ENCODE measurements around the gene GNPDA1. TPM values are rescaled to one million over a fixed set of nuclear protein-coding genes. Genes with fewer than 3 reads are reported as not detected.

GNPDA1 gene
- polyA plus RNA-seq, 3 donors, result 14.6 to 47.6 (median 24.3) TPM

- peaks cover 0 to 5% of the 10 kb centered on the region in 2 donors for H3K36me3 Mint-ChIP-seq
- Histone ChIP-seq H3K36me3 (replicated peaks in 1 of 2; ENCODE audit: control insufficient read depth in 1 of 2, insufficient read depth in 2 of 2, low read length in 2 of 2) (no peaks in the 10 kb centered on the region), H3K27ac (ENCODE audit: low read depth in 1 of 2, low read length in 2 of 2) (no peak overlapping the region), H3K4me3 (replicated peaks in 1 of 3; ENCODE audit: low read depth in 2 of 3, low read length in 3 of 3) (no peak overlapping the region), H3K27me3 (ENCODE audit: control insufficient read depth in 2 of 2, insufficient read depth in 2 of 2, low read length in 2 of 2) (peaks cover 0 to 10% of the 10 kb centered on the region in 2 donors), H3K4me1 (ENCODE audit: control insufficient read depth in 1 of 2, insufficient read depth in 2 of 2, low read length in 2 of 2) (peaks cover 9 to 16% of the 10 kb centered on the region in 2 donors), H3K79me2 (ENCODE audit: insufficient read depth, low read length) (no peaks in the 10 kb centered on the region), H3K9ac (ENCODE audit: insufficient read depth, low read length, poor library complexity, severe bottlenecking) (no peak overlapping the region), H3K4me2 (replicated peaks; ENCODE audit: extremely low read depth, low read length, poor library complexity, severe bottlenecking) (no peak overlapping the region), H4K20me1 (ENCODE audit: insufficient read depth, low read length) (no peaks in the 10 kb centered on the region), H3K9me3 (replicated peaks in 1 of 2; ENCODE audit: control insufficient read depth in 1 of 2, insufficient read depth in 1 of 2, low read length in 2 of 2) (peaks cover 0 to 6% of the 10 kb centered on the region in 2 donors), H2AFZ (ENCODE audit: insufficient read depth, low read depth, low read length, poor library complexity, severe bottlenecking) (no peak overlapping the region)
- no peak overlapping the region for H3K4me3 Mint-ChIP-seq
- intact Hi-C loops (cut with micrococcal nuclease), result no loop called here
- peaks cover 2 to 17% (median 10%) of the 10 kb centered on the region in 7 donors for H3K9me3 Mint-ChIP-seq
- H3K27me3 Mint-ChIP-seq (ENCODE audit: low read depth in 3 of 3), result peaks cover 5 to 18% (median 6%) of the 10 kb centered on the region in 3 donors
- no peak for TF ChIP-seq CTCF (IDR thresholded peaks at IDR 0.05)
- 96% methylated on average over 3 of the region's 6 CpGs for WGBS (ENCODE audit: insufficient coverage)
- no peak for DNase-seq
- H3K4me1 Mint-ChIP-seq, result peaks cover 18% of the 10 kb centered on the region
- no peak overlapping the region for H3K27ac Mint-ChIP-seq
These were observed 11.0 kb upstream of the GNPDA1 start for GRCh38 chr5:142023836-142024235.

GRCh38 chr5:142020122-142020659 lies 7.4 kb upstream of the GNPDA1 start:
- H3K36me3 Mint-ChIP-seq, result peaks cover 0 to 7% of the 10 kb centered on the region in 2 donors
- H3K4me3 ChIP-seq (replicated peaks in 1 of 3; ENCODE audit: low read depth in 2 of 3, low read length in 3 of 3), result no peak overlapping the region
- intact Hi-C loops (cut with micrococcal nuclease), result no loop called here
- H3K4me3 Mint-ChIP-seq, result no peak overlapping the region
- TF ChIP-seq CTCF (IDR thresholded peaks at IDR 0.05), result no peak
- H2AFZ ChIP-seq (ENCODE audit: insufficient read depth, low read depth, low read length, poor library complexity, severe bottlenecking), result no peak overlapping the region
- peaks cover 2 to 20% (median 11%) of the 10 kb centered on the region in 7 donors for H3K9me3 Mint-ChIP-seq
- H3K27ac ChIP-seq (ENCODE audit: low read depth in 1 of 2, low read length in 2 of 2), result no peak overlapping the region
- H3K4me1 ChIP-seq (ENCODE audit: control insufficient read depth in 1 of 2, insufficient read depth in 2 of 2, low read length in 2 of 2), result peaks cover 21 to 27% of the 10 kb centered on the region in 2 donors
- WGBS (ENCODE audit: insufficient coverage), result 100% methylated on average over 1 of the region's 1 CpG
- no peak overlapping the region for H3K9ac ChIP-seq (ENCODE audit: insufficient read depth, low read length, poor library complexity, severe bottlenecking)
- DNase-seq, result no peak
- peaks cover 0 to 10% of the 10 kb centered on the region in 2 donors for H3K27me3 ChIP-seq (ENCODE audit: control insufficient read depth in 2 of 2, insufficient read depth in 2 of 2, low read length in 2 of 2)
- H3K27me3 Mint-ChIP-seq (ENCODE audit: low read depth in 3 of 3), result peaks cover 0 to 9% (median 2%) of the 10 kb centered on the region in 3 donors
- no peak overlapping the region for H3K27ac Mint-ChIP-seq
- no peaks in the 10 kb centered on the region for H3K36me3 ChIP-seq (replicated peaks in 1 of 2; ENCODE audit: control insufficient read depth in 1 of 2, insufficient read depth in 2 of 2, low read length in 2 of 2)
- no peak overlapping the region for H3K4me2 ChIP-seq (replicated peaks; ENCODE audit: extremely low read depth, low read length, poor library complexity, severe bottlenecking)
- peaks cover 32% of the 10 kb centered on the region for H3K4me1 Mint-ChIP-seq
- no peaks in the 10 kb centered on the region for H3K79me2 ChIP-seq (ENCODE audit: insufficient read depth, low read length)
- H3K9me3 ChIP-seq (replicated peaks in 1 of 2; ENCODE audit: control insufficient read depth in 1 of 2, insufficient read depth in 1 of 2, low read length in 2 of 2), result peaks cover 0 to 6% of the 10 kb centered on the region in 2 donors
- no peaks in the 10 kb centered on the region for H4K20me1 ChIP-seq (ENCODE audit: insufficient read depth, low read length)
